Measurements from ENCODE around the gene PCDH19. TPM values are rescaled to one million over a fixed set of nuclear protein-coding genes. Genes with fewer than 3 reads are reported as not detected.

The PCDH19 gene
- total RNA-seq, 2 experiments from 2014 or later = not detected

DNA sequence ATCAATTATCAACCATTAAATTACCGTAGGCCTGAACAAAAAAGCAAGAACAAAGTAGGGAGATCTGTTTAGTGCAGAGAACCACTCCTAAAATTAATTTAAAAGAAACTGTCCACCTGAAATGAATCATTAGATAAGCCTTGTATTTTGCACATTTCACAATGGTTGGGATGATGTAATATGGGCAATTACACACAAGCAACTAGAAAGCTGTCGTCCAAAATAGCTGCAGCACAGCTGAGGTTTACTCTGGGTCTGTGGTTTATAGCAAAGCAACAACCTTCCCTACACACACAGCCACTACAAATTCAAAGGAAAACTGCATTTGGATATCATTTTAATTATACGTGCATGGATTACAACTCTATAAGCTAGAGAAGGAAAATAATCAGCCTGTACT lies 28.5 kb downstream of the PCDH19 start:
- H3K4me1 Mint-ChIP-seq (ENCODE audit: low read depth) = no peaks in the 10 kb centered on the region
- ATAC-seq (no peak), DNase-seq (no peak)
- H3K27me3 Mint-ChIP-seq = no peaks in the 10 kb centered on the region
- CTCF ChIA-PET = interaction anchor here (1.2 kb wide), 1 partner anchor 14 kb away, joined by 3 read pairs; no protein-coding TSS in a partner anchor
- TF ChIP-seq, protein P1, sequence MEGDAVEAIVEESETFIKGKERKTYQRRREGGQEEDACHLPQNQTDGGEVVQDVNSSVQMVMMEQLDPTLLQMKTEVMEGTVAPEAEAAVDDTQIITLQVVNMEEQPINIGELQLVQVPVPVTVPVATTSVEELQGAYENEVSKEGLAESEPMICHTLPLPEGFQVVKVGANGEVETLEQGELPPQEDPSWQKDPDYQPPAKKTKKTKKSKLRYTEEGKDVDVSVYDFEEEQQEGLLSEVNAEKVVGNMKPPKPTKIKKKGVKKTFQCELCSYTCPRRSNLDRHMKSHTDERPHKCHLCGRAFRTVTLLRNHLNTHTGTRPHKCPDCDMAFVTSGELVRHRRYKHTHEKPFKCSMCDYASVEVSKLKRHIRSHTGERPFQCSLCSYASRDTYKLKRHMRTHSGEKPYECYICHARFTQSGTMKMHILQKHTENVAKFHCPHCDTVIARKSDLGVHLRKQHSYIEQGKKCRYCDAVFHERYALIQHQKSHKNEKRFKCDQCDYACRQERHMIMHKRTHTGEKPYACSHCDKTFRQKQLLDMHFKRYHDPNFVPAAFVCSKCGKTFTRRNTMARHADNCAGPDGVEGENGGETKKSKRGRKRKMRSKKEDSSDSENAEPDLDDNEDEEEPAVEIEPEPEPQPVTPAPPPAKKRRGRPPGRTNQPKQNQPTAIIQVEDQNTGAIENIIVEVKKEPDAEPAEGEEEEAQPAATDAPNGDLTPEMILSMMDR (IDR thresholded peaks at IDR 0.05) = no peak
- H3K9me3 Mint-ChIP-seq = no peaks in the 10 kb centered on the region
- intact Hi-C loops (cut with micrococcal nuclease) = no loop called here
- no peak overlapping the region for H3K4me3 Mint-ChIP-seq
- no peaks in the 10 kb centered on the region for H3K36me3 Mint-ChIP-seq (ENCODE audit: low read depth)
- H3K27ac Mint-ChIP-seq = no peak overlapping the region
- POLR2A ChIA-PET = no interaction called here

DNA sequence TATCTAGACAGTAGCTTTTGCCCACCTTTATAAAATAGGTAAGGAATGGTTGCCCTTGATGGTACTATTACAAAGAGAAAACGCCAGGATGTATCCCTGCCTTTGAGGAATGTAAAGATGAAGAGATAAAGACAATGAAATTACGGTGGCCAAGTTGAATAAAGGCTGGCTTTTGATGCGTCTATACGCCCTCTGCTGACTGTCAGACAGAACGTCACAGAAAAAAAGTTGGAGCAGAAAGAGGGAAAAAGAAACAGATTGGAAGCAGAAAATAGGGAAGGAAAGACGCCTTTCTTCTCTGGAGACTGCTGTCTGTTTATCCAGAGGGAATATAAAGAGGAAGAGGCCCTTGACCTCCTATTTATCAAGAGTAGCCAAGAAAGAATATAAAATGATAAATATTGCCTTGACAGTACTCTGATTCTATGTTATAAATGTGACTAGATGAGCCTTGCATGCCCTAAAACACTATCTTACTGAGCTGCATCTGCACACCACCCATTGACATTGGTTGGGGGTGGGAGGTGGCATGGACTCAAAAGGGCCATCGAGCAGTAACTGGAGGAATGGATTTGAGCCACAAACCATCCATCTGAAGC lies 30.6 kb downstream of the PCDH19 start:
- H3K4me3 Mint-ChIP-seq = no peak overlapping the region
- intact Hi-C loops (cut with micrococcal nuclease) = no loop called here
- no peaks in the 10 kb centered on the region for H3K36me3 Mint-ChIP-seq (ENCODE audit: low read depth)
- DNase-seq (no peak), ATAC-seq (no peak)
- H3K27me3 Mint-ChIP-seq = no peaks in the 10 kb centered on the region
- no peak overlapping the region for H3K27ac Mint-ChIP-seq
- TF ChIP-seq, protein P1 (IDR thresholded peaks at IDR 0.05) = peak; percentile 30
- POLR2A ChIA-PET = no interaction called here
- CTCF ChIA-PET = no interaction called here
- H3K4me1 Mint-ChIP-seq (ENCODE audit: low read depth) = no peaks in the 10 kb centered on the region
- H3K9me3 Mint-ChIP-seq = no peaks in the 10 kb centered on the region

DNA sequence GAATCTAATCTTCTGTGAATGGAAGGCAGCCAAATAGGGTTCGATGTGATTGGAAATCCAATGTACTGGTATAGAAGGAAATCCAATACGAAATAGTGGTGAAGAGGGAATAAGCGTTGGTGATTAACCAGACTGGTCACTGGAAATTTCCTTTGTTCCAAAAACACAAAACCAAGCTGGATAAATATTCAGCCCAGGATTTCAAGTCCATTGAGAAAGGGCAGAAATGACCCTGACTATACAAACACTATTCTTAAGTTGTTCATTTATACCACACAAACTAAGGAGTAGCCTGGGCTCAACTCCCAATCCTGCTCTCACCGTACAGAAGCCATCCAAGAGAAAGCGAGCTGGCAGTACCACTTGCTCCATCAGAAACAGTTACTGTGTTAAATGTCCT lies 32.2 kb downstream of the PCDH19 start:
- Mint-ChIP-seq H3K4me3 (no peak overlapping the region), H3K27me3 (no peaks in the 10 kb centered on the region), H3K36me3 (ENCODE audit: low read depth) (no peaks in the 10 kb centered on the region), H3K27ac (no peak overlapping the region), H3K4me1 (ENCODE audit: low read depth) (no peaks in the 10 kb centered on the region), H3K9me3 (no peaks in the 10 kb centered on the region)
- CTCF ChIA-PET = interaction anchor here (0.7 kb wide), 1 partner anchor 13 kb away, joined by 3 read pairs; no protein-coding TSS in a partner anchor
- POLR2A ChIA-PET = no interaction called here
- ATAC-seq (no peak), DNase-seq (no peak)
- TF ChIP-seq, protein P1 (IDR thresholded peaks at IDR 0.05) = no peak
- intact Hi-C loops (cut with micrococcal nuclease) = no loop called here

DNA sequence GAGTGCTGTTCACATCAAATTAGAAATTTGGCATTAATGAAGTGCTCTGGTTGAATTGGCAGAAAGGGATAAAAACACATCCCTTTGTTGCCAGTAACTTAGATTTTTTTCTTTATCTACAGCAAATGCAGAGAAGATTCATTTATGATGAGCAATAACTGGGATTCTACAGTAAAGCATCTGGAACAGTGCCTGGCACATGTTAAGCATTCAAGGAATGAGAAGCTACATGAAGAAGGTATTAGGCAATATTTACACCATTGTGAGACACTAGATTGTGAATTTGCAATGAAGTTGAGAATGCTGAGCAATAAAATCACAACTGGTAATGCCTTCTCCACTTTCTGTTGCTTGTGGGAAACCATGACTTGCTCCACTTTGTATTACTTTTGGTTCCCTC lies 33.5 kb downstream of the PCDH19 start:
- no peaks in the 10 kb centered on the region for H3K9me3 Mint-ChIP-seq
- no peaks in the 10 kb centered on the region for H3K27me3 Mint-ChIP-seq

DNA sequence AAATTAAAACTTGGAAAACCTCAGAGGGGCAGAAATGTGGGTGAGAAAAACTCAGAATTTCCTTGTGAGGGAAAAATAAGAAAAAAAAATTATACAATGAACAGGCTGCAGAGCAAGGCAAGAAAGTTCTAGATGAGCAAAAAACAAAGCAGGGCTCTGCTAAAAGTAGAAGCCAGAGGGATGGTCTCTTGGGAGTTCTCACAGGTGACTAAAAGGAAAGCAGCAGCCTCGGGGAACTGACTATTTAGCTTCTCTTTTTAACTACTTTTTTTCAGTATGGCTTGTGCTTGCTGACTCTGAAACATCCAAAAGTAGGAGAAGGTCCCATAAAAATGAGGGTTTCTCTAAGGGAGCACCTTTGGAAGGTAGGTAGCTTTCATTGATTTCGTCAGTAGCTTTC lies 36.4 kb downstream of the PCDH19 start:
- DNase-seq (no peak), ATAC-seq (no peak)
- no peak overlapping the region for H3K4me3 Mint-ChIP-seq
- TF ChIP-seq, protein P1 (IDR thresholded peaks at IDR 0.05) = no peak
- no peaks in the 10 kb centered on the region for H3K9me3 Mint-ChIP-seq
- ChIA-PET POLR2A (no interaction called here), CTCF (interaction anchor here (0.9 kb wide), 1 partner anchor 39 kb away, joined by 3 read pairs; no protein-coding TSS in a partner anchor)
- H3K27ac Mint-ChIP-seq = no peak overlapping the region
- H3K36me3 Mint-ChIP-seq (ENCODE audit: low read depth) = no peaks in the 10 kb centered on the region
- no peaks in the 10 kb centered on the region for H3K4me1 Mint-ChIP-seq (ENCODE audit: low read depth)
- intact Hi-C loops (cut with micrococcal nuclease) = no loop called here
- H3K27me3 Mint-ChIP-seq = no peaks in the 10 kb centered on the region

More for the DNA sequence above, 33.5 kb downstream of the PCDH19 start:
- ChIA-PET POLR2A (no interaction called here), CTCF (no interaction called here)
- Mint-ChIP-seq H3K4me1 (ENCODE audit: low read depth) (no peaks in the 10 kb centered on the region), H3K4me3 (no peak overlapping the region), H3K36me3 (ENCODE audit: low read depth) (no peaks in the 10 kb centered on the region), H3K27ac (no peak overlapping the region)
- ATAC-seq (no peak), DNase-seq (no peak)
- intact Hi-C loops (cut with micrococcal nuclease) = no loop called here
- TF ChIP-seq, protein P1 (IDR thresholded peaks at IDR 0.05) = no peak

Data from activated CD8-positive, alpha-beta T cell treated with anti-CD3 and anti-CD28 coated beads for 36 hours (primary cell).